Cortex of kidney (tissue), 1 donor: ENCODE data around the gene CUTC.

Experiments
- DNase-seq: peaks from one replicate; lab custom pipeline; 2025; lab: John Stamatoyannopoulos, UW

CUTC gene

DNA sequence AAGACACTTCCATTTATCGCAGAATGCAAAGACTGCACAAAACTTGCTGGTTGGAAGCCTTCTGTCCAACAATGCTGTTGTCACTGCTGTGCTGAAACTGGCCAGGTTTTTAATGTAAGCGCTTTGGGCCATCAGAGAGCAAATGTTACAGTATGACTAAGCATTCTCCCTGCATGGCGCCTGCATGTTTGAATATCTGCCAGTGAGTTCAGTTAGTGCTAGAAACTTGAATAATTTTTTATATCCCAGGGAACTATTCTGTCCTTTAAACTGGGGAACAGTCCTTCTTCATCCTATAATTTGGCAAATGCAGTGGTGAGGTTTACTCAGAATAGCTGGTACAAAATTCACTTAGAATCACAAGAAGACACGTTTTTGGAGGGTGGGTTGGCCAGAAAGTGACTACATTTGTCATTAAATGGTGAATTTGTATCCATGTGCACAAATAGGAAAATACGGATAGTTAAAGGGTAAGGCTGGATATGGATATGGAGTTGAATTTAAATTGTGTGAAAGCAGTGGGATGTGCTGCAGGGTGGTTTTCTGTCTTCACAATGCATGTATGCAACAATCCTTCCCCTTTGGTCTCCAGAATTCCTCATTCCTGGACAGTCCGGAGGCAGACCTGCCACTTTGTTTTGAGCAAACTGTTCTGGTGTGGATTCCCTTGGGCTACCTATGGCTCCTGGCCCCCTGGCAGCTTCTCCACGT lies 52.1 kb downstream of the CUTC start:
- DNase-seq, result no peak

DNA sequence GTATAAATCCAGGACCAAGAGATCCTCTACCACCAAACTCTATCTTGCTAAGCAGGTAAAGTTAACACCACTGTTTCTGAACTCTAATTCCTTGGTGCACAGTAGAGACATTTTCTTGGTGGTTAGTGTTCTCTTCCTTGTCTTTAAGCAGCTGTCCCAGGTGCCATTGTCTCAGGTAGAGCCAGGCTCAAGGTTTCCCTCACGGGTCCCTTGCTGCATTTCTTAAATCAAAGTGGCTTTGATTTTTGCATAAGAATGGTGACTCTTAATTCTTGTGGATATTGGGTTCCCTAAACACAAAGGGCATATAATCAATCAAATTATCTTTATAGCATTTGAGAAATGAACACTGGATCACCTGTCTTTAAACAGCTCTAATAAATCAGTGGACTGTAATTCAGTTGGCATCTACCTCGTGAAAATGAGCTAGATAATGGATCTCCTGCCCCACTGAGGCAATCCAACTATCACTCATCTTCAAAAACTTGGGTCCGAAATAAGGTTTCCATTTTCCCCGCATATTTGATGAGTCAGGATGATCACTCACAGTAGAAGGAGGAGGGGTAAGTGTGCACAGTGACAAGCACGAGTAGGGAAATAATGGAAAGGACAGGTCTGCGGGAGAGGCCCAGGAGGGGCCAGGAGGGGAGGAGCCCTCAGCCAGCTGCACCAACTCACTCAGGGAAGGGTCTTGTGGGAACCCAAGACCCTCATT lies 52.9 kb downstream of the CUTC start:
- no peak for DNase-seq

DNA sequence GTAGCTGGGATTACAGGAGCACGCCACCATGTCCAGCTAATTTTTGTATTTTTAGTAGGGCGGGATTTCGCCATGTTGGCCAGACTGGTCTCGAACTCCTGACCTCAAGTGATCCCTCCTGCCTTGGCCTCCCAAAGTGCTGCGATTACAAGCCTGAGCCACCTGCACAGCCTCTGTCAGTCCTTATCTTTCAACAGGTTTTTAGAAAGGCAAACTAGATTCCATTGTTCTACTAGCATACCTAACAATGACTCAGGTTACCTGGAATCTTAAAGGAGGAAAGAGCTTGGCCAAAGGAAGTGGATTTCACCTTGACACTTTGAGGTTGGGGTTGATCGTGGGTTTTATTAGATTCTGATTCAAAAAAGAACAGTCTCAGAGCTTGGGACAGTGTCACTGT lies 53.6 kb downstream of the CUTC start:
- DNase-seq, result no peak

DNA sequence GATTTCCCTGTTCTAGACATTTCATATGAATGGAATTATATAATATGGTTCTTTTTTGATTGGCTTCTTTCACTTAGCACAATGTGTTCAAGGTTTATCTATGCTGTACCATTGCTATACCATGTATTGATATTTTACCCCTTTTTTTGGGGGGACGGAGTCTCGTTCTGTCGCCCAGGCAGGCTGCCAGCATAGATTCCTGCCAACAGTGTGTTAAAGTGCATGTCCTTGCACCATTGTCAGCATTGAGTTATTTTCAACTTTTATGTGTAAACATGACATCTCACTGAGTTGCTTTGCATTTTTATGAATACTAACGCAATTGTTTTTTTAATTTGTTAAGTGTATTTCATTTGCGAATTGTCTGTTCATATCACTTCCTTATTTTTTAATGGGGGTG lies 55.3 kb downstream of the CUTC start:
- DNase-seq, result no peak

DNA sequence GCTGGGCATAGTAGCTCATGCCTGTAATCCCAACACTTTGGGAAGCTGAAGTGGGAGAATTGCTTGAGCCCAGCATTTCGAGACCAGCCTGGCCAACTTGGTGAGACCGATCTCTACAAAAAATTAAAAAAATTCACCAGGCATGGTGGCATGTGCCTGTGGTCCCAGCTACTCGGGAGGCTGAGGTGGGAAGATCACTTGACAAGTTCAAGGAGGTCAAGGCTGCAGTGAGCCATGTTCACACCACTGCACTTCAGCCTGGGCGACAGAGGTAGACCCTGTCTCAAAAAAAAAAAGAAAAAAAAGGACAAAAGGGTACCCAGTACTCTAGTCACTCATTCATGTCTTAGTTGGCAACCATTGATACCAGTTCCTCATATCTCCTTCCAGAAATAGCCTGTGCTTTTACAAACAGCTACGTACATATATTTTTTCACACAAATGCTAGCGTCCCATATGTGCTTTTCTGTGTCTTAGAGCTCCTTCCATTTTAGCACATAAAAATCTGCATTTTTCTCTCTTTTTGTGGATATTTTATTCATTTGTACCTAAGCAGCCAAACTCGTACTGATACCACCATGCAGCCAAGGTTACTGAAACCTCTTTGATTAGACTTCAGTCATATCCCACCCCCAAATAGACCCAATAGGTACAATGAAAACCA lies 55.9 kb downstream of the CUTC start:
- DNase-seq, result no peak

DNA sequence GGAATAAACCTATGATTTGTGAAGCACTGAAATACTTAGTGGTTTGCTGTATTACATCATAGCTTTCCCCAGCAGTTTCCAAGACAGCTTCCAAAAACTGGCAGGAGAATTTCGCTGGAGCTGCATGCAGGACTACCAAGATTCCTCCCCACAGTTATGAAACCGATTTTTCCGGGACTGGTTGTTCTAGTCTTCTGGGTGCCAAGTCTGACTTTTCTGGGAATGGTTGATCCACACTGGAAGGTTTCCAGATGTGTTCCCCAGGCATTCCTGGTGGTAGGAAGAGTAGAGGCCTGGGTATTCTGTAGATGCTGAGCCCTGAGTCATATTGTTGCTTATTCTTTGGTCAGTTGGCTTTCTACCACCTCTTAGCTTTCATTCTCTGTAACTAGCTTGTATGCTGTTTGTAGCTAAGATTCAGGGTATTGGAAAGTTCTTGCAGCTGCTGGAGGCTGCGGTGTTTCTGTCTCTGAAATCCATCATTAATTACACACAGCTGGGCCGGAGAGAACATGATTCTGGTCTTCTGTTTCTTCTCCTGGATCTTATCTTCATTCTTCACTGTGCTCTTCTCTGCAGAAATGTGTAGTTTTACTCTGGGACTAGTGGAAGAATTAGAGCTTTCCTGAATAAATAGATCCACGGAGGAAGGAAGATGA lies 56.7 kb downstream of the CUTC start:
- DNase-seq, result no peak

DNA sequence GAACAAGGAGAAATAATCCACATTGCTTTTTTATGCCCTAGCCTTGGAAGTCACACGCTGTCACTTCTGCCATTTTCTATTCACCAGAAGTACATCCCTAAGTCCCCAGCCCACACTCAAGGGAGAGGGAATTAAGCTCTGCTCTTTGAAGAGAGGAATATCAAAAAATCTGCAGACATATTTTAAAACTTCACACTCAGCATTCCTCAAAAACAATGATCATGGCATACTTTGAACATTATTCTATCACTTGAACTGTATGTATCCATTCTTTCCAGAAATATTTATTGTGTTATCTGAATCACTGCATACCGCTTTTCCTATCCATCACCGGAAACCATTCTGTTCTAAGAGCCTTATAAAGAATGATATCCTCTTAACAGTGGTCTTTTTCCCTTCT lies 59.8 kb downstream of the CUTC start:
- no peak for DNase-seq

DNA sequence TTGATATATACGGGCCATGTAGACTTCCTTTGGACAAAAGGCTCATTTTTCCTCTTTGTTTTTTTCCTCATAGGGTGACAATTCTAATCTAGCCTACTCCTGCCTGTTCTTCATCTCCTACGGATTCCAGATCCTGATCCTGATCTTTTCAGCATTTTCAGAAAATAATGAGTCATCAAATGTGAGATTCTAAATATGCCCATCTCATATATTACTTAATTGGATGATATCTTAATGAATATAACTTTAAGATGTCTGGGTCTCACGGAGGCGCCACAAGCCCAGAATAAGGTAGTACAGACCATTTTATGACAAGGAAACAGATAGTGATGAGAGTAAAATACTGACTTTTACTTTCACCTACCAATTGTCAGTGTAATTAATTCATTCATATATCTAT lies 61.8 kb downstream of the CUTC start:
- no peak for DNase-seq

DNA sequence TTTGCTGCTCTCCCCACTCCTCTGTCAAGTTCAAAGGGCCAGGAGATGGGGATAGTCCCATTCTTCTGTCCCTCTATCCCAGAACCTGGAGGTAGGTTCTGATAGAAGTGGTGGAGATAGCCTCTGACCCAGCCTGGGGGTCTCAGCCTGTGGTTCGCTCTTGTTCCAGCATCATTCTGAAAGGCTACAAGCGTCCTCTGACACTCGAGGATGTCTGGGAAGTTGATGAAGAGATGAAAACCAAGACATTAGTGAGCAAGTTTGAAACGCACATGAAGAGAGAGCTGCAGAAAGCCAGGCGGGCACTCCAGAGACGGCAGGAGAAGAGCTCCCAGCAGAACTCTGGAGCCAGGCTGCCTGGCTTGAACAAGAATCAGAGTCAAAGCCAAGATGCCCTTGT lies 64.9 kb downstream of the CUTC start:
- DNase-seq, result no peak

DNA sequence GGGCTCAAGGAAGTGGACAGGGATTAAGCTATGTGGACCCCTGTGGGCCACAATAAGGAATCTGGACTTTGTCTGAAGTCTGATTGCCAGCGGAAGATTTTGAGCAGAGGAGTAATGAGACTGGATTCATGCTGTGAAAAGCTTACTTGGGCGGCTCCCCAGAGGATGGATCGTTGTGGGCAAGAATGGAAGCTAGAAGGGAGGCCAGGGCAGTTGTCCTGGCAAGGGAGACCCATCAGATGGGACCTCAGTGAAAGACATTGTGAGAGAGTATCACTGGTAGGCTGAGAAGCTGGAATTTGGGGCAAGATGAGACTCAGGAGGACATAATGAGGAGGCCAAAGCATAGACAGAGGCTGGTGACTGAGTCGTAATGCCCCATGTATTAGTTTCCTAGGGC lies 66.0 kb downstream of the CUTC start:
- DNase-seq, result no peak

DNA sequence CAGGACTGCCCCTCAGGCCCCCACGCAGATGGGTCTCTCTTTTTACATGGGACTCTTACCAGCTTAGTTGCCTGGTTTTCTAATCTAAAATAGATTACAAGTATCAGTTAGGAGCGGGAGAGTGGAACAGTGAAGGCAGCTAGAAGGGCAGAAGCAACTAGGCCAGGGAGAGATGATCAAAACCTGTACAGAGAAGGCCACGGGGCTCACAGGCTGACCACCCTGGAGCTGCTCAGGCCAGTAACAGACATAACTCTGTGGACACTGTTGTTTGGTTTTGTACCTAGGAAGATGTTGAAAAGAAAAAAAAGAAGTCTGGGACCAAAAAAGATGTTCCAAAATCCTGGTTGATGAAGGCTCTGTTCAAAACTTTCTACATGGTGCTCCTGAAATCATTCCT lies 66.9 kb downstream of the CUTC start:
- DNase-seq, result no peak

DNA sequence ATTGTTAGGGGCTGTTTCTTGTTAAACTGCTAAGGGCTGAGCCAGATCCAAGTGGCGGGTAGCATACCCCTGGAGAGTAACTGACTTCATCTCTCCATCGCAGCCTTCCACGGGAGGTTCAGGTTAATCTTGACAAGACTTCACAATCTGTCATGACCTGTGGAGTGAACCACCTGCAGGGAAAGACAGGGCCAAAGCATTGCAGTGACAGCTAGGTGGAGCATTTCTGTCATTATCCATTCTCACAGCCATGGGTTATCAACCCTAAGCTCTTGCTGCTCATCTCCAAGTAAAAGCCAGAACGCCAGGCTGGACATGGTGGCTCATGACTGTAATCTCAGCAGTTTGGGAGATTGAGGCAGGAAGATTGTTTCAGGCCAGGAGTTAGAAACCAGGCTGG lies 67.6 kb downstream of the CUTC start:
- DNase-seq, result no peak

DNA sequence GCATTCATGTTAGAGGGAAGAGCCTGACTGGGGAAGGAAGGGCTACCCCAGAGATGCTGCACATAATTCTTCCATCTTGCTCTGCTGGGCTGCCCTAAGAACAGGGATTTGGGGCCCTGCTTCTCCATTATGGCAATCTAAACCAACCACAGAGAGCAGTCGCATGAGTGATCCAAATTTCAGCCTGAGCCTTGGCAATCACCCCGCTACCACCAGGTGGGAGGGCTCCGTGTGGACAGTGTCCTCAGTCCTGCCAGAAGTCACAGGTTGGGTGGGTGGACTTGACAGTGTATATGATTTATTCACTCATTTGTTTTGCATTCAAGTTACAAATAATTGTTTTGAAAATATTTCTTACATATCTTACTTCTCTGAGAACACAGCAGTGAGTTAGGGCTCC lies 72.4 kb downstream of the CUTC start:
- no peak for DNase-seq

DNA sequence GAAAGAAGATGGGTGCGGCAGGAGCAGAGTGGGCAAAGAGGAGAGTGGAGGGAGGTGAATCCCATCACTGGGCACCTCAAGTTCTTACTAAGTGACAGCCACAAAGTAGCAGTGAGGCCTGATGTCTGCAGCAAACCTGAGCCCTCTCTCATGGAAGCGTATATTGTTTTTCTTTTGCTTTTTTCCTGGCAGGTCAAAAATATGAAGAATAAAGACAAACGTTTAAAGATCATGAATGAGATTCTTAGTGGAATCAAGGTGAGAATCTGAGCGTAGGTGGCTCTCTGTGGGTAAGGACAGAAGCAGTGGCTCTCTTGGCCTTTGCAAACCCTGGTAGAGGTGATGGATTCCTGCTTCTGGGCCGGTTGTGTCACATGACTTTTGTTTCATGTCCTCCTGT lies 73.2 kb downstream of the CUTC start:
- no peak for DNase-seq
